HCT116 (cell line): ENCODE results near the gene KCNIP4. TPM values are rescaled to one million over a fixed set of nuclear protein-coding genes. Genes with fewer than 3 reads are reported as not detected.

ENCODE experiments used
- ATAC-seq: fragments of 200-7000 bp; cut with Tn5 transposase; 2 replicates; pipeline ENCODE4 v1.9.1; 2020; ENCODE audit warnings: mild to moderate bottlenecking, moderate library complexity
- BruUV-seq: library from RNA; stranded (reverse); fragments of 400-500 nt; replicated peaks from 2 replicates; lab custom pipeline; 2021; lab: Mats Ljungman, UMichigan
- CTCF ChIA-PET: fragments of 300-600 bp; sonication (Branson Sonifier 250); formaldehyde crosslinking; loops from one replicate; lab custom pipeline; 2021; ENCODE audit warnings: antibody characterized with exemption; lab: Charles Lee
- POLR2A ChIA-PET: fragments of 300-600, 350-600 bp; sonication (Branson Sonifier 250); formaldehyde crosslinking; loops from one replicate; lab custom pipeline; 2021; ENCODE audit warnings: antibody characterized with exemption; lab: Charles Lee
- RAD21 ChIA-PET, 2 experiments: fragments of 300-600 bp; sonication (Branson Sonifier 250); formaldehyde crosslinking; loops; one replicate each; lab custom pipeline; 2023; ENCODE audit warnings: low total read pairs in 2 of 2; ENCODE audit not compliant: uncharacterized antibody in 2 of 2, unreplicated experiment in 2 of 2, low non-redundant PET in 1 of 2; lab: Charles Lee
- DNase-seq: peaks from one replicate; pipeline ENCODE4 v3.0.0-alpha.2; 2010; ENCODE audit warnings: low read depth, low spot score
- H2AFZ ChIP-seq: fragments of 200-600 bp; shearing (Covaris generic), sonication (generic); 2 replicates; pipeline ENCODE4 v1.6.1; 2017; ENCODE audit warnings: low read depth, mixed run types, mixed read lengths, antibody characterized with exemption, low read length; ENCODE audit not compliant: poor library complexity, severe bottlenecking
- H3K27ac ChIP-seq: 2 replicates; pipeline ENCODE4 v1.5.1; 2012; ENCODE audit warnings: low read depth, low read length
- H3K27me3 ChIP-seq: fragments of 200-600 bp; sonication (generic); 2 replicates; pipeline ENCODE4 v1.6.1; 2016; ENCODE audit warnings: mixed run types, low read length, mixed read lengths; ENCODE audit not compliant: insufficient read depth
- H3K36me3 ChIP-seq, 2 experiments: fragments of 200-500 bp in 1 of 2; fragments of 200-600 bp in 1 of 2; sonication (Bioruptor generic) in 1 of 2; sonication (generic) in 1 of 2; 2 replicates each; pipeline versions ENCODE4 v1.5.1 to v1.6.1; 2014 to 2016; ENCODE audit warnings: low read length in 2 of 2, inconsistent platforms in 1 of 2, mixed read lengths in 1 of 2, mixed run types in 1 of 2; ENCODE audit not compliant: insufficient read depth in 2 of 2, control insufficient read depth in 1 of 2
- H3K4me1 ChIP-seq, 2 experiments: fragments of 200-600 bp in 1 of 2; sonication (generic) in 1 of 2; 2 replicates each; pipeline versions ENCODE4 v1.5.1 to v1.6.1; 2012 to 2017; ENCODE audit warnings: low read length in 2 of 2, inconsistent platforms in 1 of 2, mild to moderate bottlenecking in 1 of 2, mixed read lengths in 1 of 2, mixed run types in 1 of 2, moderate library complexity in 1 of 2; ENCODE audit not compliant: insufficient read depth in 2 of 2, control insufficient read depth in 1 of 2
- H3K4me2 ChIP-seq: fragments of 200-600 bp; sonication (generic); 2 replicates; pipeline ENCODE4 v1.6.1; 2017; ENCODE audit warnings: mixed run types, low read length, mixed read lengths
- H3K4me3 ChIP-seq, 2 experiments: fragments of 200-600 bp in 1 of 2; sonication (generic) in 1 of 2; replicated peaks in 1 of 2; 2 replicates each; pipeline ENCODE4 v1.5.1; 2011 to 2016; ENCODE audit warnings: low read length in 2 of 2, control low read depth in 1 of 2, low read depth in 1 of 2, mild to moderate bottlenecking in 1 of 2, mixed read lengths in 1 of 2, mixed run types in 1 of 2
- H3K79me2 ChIP-seq: fragments of 200-600 bp; sonication (generic); 2 replicates; pipeline ENCODE4 v1.6.1; 2017; ENCODE audit warnings: mild to moderate bottlenecking, mixed run types, low read length, moderate library complexity, mixed read lengths; ENCODE audit not compliant: insufficient read depth
- H3K9ac ChIP-seq: fragments of 200-600 bp; sonication (generic); 2 replicates; pipeline ENCODE4 v1.6.1; 2016; ENCODE audit warnings: low read length, mixed read lengths
- H3K9me2 ChIP-seq: fragments of 200-600 bp; sonication (generic), shearing (Covaris generic); 2 replicates; pipeline ENCODE4 v1.6.1; 2017; ENCODE audit warnings: mixed run types, mild to moderate bottlenecking, moderate library complexity; ENCODE audit not compliant: insufficient read depth
- H3K9me3 ChIP-seq, 2 experiments: fragments of 200-500 bp in 1 of 2; fragments of 200-600 bp in 1 of 2; sonication (Bioruptor generic) in 1 of 2; sonication (generic) in 1 of 2; 2 replicates each; pipeline ENCODE4 v1.6.1; 2014 to 2017; ENCODE audit warnings: low read length in 2 of 2, mixed read lengths in 2 of 2, inconsistent platforms in 1 of 2, low read depth in 1 of 2, mild to moderate bottlenecking in 1 of 2, mixed run types in 1 of 2, moderate library complexity in 1 of 2; ENCODE audit not compliant: control insufficient read depth in 1 of 2, insufficient read depth in 1 of 2
- H4K20me1 ChIP-seq: fragments of 200-600 bp; sonication (generic), shearing (Covaris generic); 2 replicates; pipeline ENCODE4 v1.6.1; 2017; ENCODE audit warnings: mixed run types, mild to moderate bottlenecking, moderate library complexity; ENCODE audit not compliant: insufficient read depth
- ATF3 ChIP-seq: IDR thresholded peaks from 2 replicates; pipeline ENCODE4 v1.6.1; 2012
- CBX3 ChIP-seq: IDR thresholded peaks from 2 replicates; pipeline ENCODE4 v1.6.1; 2012; ENCODE audit warnings: low read depth
- ELF1 ChIP-seq: IDR thresholded peaks from 2 replicates; pipeline ENCODE4 v1.6.1; 2012; ENCODE audit warnings: low read depth, borderline replicate concordance
- EZH2 ChIP-seq: fragments of 200-600 bp; sonication (generic); IDR thresholded peaks from 2 replicates; pipeline ENCODE4 v1.6.1; 2017; ENCODE audit warnings: antibody characterized with exemption, mixed run types
- JUND ChIP-seq: IDR thresholded peaks from 2 replicates; pipeline ENCODE4 v1.6.1; 2012
- MAX ChIP-seq: IDR thresholded peaks from 2 replicates; pipeline ENCODE4 v1.6.1; 2012
- POLR2A ChIP-seq: IDR thresholded peaks from 2 replicates; pipeline ENCODE4 v1.7.0; 2011; ENCODE audit warnings: borderline replicate concordance; ENCODE audit not compliant: insufficient read depth, insufficient read length; ENCODE audit errors: extremely low read depth
- RAD21 ChIP-seq: IDR thresholded peaks from 2 replicates; pipeline ENCODE4 v1.6.1; 2012; ENCODE audit warnings: low read depth, mild to moderate bottlenecking
- REST ChIP-seq: IDR thresholded peaks from 2 replicates; pipeline ENCODE4 v1.6.1; 2012; ENCODE audit warnings: low read depth
- SP1 ChIP-seq: IDR thresholded peaks from 2 replicates; pipeline ENCODE4 v1.6.1; 2012; ENCODE audit warnings: low read depth
- ZBTB33 ChIP-seq: IDR thresholded peaks from 2 replicates; pipeline ENCODE4 v1.6.1; 2011; ENCODE audit warnings: mild to moderate bottlenecking, low read length, moderate library complexity; ENCODE audit not compliant: insufficient replicate concordance; ENCODE audit errors: extremely low read depth
- ZFX ChIP-seq: fragments of 450-650 bp; IDR thresholded peaks from 2 replicates; pipeline ENCODE4 v1.6.1; 2017
- ZNF274 ChIP-seq: fragments of 200-500 bp; sonication (Bioruptor generic); IDR thresholded peaks from 2 replicates; pipeline ENCODE4 v1.6.1; 2014; ENCODE audit warnings: mild to moderate bottlenecking, low read depth, low read length, inconsistent platforms
- intact Hi-C: fragments of 100-400 bp; cut with micrococcal nuclease; formaldehyde crosslinking; loops from 2 replicates; pipeline ENCODE4 v1.10.0; 2022
- total RNA-seq: library from RNA; stranded (reverse); gene quantifications from one replicate; pipeline ENCODE4 v1.2.1, GENCODE V29; 2021; ENCODE audit not compliant: unreplicated experiment

The KCNIP4 gene
- total RNA-seq, 1 experiment from 2014 or later: not detected

GRCh38 chr4:20735931-20736330 lies 1212.6 kb downstream of the KCNIP4 start (continued):
- TF ChIP-seq ELF1 (no peak), EZH2 (no peak), JUND (no peak), SP1 (no peak), REST (no peak), CBX3 (no peak), ZBTB33 (no peak), ZNF274 (no peak)

- H3K36me3 ChIP-seq: peaks cover 20 to 21% of the 10 kb centered on the region in 2 experiments
Observed at GRCh38 chr4:20724915-20725314, 1223.7 kb downstream of the KCNIP4 start.

More at GRCh38 chr4:20724915-20725314, 1223.7 kb downstream of the KCNIP4 start:
- Histone ChIP-seq H3K27ac (no peak overlapping the region), H2AFZ (no peak overlapping the region), H3K79me2 (peaks cover 5% of the 10 kb centered on the region), H3K9me2 (no peaks in the 10 kb centered on the region), H3K4me3 (no peak overlapping the region), H3K4me1 (no peaks in the 10 kb centered on the region), H3K9me3 (no peaks in the 10 kb centered on the region), H3K9ac (no peak overlapping the region), H3K4me2 (no peak overlapping the region), H4K20me1 (no peaks in the 10 kb centered on the region), H3K27me3 (no peaks in the 10 kb centered on the region)
- CTCF ChIA-PET: no interaction called here
- DNase-seq (no peak), ATAC-seq (no peak)
- TF ChIP-seq MAX: no peak
- no peak for TF ChIP-seq RAD21
- no peak for TF ChIP-seq ZBTB33
- no peak for TF ChIP-seq POLR2A
- no peak for TF ChIP-seq ATF3
- TF ChIP-seq ZFX: no peak
- TF ChIP-seq JUND: no peak
- no TSS peak for BruUV-seq
- RAD21 ChIA-PET: no interaction called here
- intact Hi-C loops: no loop called here
- POLR2A ChIA-PET: no interaction called here
